Measurements from ENCODE around the gene TMCC2.
"Not testable (repeated sequence)": the region's sequence is repeated elsewhere in the genome, so short reads cannot be mapped to it uniquely, and the experiment has no call there.

The TMCC2 gene

DNA sequence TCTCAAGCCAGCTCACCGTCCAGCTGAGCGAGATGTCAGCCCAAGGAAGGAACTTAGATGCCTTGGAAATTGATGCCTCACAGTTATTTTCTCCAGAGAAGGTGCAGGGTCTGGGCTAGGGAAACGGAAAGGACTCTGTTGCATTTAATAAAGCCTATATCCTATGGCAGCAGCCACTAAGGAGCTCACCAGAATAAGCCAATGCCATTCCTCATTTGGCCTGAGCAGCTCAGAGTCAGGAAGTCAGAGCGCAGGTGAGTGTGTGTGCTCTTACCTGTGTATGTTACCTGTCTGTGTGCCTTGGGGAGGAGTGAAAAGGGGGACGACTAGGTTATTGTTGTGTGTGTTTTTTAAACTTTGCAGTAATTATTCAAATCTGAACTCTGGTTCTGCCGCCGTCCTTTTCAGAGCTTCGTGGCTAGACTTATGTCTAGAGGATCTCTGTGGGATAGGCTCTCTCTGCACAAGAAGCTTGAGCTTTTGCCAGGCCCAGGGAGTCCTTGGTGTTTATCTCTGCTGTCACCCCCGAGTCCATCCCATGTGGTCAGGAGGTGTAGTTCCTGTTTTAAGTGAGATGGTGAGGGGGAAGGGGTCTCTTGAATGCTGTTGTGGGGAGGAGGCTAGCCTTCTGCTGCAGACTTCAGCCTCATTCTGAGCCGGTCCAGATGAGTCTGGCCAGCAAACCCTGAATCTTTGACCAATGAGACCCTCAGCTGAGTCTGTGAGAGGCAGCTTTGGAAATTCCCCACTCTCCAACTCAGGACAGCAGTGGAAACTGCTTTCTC lies 2.4 kb downstream of the TMCC2 start:
- Histone ChIP-seq H3K4me3 (ENCODE audit: low read length) (no peak overlapping the region), H3K4me1 (ENCODE audit: control insufficient read depth, insufficient read depth, low read length) (peaks cover 3% of the 10 kb centered on the region; the same call in 1 of the 2 replicates), H3K27ac (ENCODE audit: low read length) (no peak overlapping the region), H3K36me3 (ENCODE audit: control insufficient read depth, insufficient read depth, low read length) (no peaks in the 10 kb centered on the region), H3K27me3 (ENCODE audit: control insufficient read depth, insufficient read depth, low read length) (no peaks in the 10 kb centered on the region; the same call in 1 of the 2 replicates), H3K9me3 (ENCODE audit: control insufficient read depth, insufficient read depth, low read length) (no peaks in the 10 kb centered on the region)
- WGBS (ENCODE audit: insufficient coverage, insufficient read length) = no CpG with 5 or more reads among the region's 10 CpGs
- no peak for DNase-seq (ENCODE audit: low read depth, low spot score)

DNA sequence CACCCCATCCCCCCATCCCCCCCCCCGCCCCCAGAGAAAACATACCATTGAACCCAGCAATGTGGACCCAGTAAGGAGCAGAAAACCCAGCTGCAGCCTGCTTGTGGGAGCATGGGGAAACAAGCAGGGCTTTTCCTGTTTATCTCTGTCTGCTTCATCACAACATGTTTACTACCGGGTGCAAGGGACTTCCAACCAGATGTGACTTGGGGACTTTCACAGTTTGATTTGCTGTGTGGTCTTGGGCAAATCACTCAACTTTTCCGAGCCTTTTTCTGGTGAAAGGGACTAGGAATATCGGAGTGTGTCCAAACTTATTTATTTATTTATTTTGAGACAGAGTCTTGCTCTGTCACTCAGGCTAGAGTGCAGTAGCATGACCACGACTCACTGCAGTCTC lies 3.2 kb downstream of the TMCC2 start:
- no CpG with 5 or more reads among the region's 5 CpGs for WGBS (ENCODE audit: insufficient coverage, insufficient read length)

DNA sequence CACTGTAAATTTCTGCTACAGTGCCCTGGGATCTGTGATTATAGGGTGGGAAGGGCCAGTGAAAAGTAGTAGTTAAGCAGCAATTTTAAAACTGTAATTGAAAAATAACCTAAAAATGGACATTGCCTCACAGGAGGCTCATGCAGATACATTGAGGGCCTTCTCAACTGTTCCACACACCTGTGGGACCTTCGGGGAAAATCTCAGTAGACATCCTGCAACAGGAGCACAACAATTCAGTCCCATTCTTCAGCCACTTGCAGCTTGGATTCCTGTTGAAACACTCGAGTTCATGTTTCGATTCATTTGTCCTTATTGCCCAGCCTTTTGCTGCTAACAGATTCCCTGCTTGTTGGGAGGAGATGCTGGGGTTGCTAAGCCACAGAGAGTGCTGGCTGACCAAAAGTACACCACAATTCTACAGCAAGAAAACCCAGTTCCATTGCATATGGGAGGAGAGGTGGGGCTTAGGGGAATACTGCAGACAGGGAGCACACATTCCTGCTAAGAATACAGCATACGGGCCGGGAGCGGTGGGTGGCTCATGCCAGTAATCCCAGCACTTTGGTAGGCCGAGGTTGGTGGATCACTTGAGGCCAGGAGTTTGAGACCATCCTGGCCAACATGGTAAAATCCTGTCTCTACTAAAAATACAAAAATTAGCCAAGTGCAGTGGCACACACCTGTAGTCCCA lies 4.5 kb downstream of the TMCC2 start:
- no peaks in the 10 kb centered on the region for H3K4me1 ChIP-seq (ENCODE audit: control insufficient read depth, insufficient read depth, low read length)
- no peaks in the 10 kb centered on the region; the same call in 1 of the 2 replicates for H3K27me3 ChIP-seq (ENCODE audit: control insufficient read depth, insufficient read depth, low read length)
- no peak overlapping the region for H3K27ac ChIP-seq (ENCODE audit: low read length)
- no CpG with 5 or more reads among the region's 7 CpGs for WGBS (ENCODE audit: insufficient coverage, insufficient read length)
- no peaks in the 10 kb centered on the region for H3K9me3 ChIP-seq (ENCODE audit: control insufficient read depth, insufficient read depth, low read length)
- H3K36me3 ChIP-seq (ENCODE audit: control insufficient read depth, insufficient read depth, low read length) = no peaks in the 10 kb centered on the region
- DNase-seq (ENCODE audit: low read depth, low spot score) = no peak
- no peak overlapping the region for H3K4me3 ChIP-seq (ENCODE audit: low read length)

More for the DNA sequence above, 3.2 kb downstream of the TMCC2 start:
- no peaks in the 10 kb centered on the region for H3K9me3 ChIP-seq (ENCODE audit: control insufficient read depth, insufficient read depth, low read length)
- no peak overlapping the region for H3K27ac ChIP-seq (ENCODE audit: low read length)
- DNase-seq (ENCODE audit: low read depth, low spot score) = no peak
- H3K36me3 ChIP-seq (ENCODE audit: control insufficient read depth, insufficient read depth, low read length) = no peaks in the 10 kb centered on the region
- H3K4me3 ChIP-seq (ENCODE audit: low read length) = no peak overlapping the region
- H3K27me3 ChIP-seq (ENCODE audit: control insufficient read depth, insufficient read depth, low read length) = no peaks in the 10 kb centered on the region; the same call in 1 of the 2 replicates
- H3K4me1 ChIP-seq (ENCODE audit: control insufficient read depth, insufficient read depth, low read length) = peaks cover 3% of the 10 kb centered on the region; the same call in 1 of the 2 replicates

DNA sequence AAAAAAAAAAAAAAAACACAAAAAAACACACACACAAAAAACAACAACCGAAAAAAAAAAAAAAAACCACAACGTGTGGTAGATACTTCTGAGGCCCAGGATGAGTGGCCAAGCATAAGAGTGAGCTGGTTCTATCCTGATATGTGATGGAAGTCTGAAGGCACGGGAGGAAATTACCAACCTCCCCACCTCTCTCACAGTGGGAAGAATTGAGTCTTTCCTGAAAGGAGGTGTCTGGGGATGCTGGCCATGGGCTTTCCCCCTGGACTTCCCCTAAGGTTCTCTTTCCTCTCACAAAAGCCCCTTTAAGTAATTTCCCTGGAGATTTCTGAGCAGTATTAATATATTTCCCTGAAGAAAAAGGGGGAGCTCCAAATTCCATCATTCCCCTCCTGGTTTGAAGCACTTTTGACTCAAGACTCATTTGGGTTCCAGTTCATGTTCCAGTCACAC lies 5.2 kb downstream of the TMCC2 start:
- no peak overlapping the region for H3K4me3 ChIP-seq (ENCODE audit: low read length)
- H3K27me3 ChIP-seq (ENCODE audit: control insufficient read depth, insufficient read depth, low read length) = no peaks in the 10 kb centered on the region; the same call in 1 of the 2 replicates
- no CpG with 5 or more reads among the region's 3 CpGs for WGBS (ENCODE audit: insufficient coverage, insufficient read length)
- no peak overlapping the region for H3K27ac ChIP-seq (ENCODE audit: low read length)
- H3K36me3 ChIP-seq (ENCODE audit: control insufficient read depth, insufficient read depth, low read length) = no peaks in the 10 kb centered on the region
- no peaks in the 10 kb centered on the region for H3K9me3 ChIP-seq (ENCODE audit: control insufficient read depth, insufficient read depth, low read length)
- DNase-seq (ENCODE audit: low read depth, low spot score) = no peak
- no peaks in the 10 kb centered on the region for H3K4me1 ChIP-seq (ENCODE audit: control insufficient read depth, insufficient read depth, low read length)

DNA sequence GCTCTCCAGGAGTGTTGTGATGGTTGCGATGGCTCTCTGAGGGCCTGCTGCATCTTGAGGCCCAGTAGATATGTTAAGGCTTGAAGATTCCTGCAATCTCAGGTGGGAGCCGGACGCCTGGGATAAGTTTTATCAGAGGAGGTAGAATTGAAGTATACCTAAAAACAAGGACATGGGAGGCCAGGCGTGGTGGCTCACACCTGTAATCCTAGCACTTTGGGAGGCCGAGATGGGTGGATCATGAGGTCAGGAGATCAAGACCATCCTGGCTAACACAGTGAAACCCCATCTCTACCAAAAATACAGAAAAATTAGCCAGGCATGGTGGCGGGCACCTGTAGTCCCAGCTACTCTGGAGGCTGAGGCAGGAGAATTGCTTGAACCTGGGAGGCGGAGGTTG lies 6.2 kb downstream of the TMCC2 start:
- not testable (repeated sequence) for H3K9me3 ChIP-seq (ENCODE audit: control insufficient read depth, insufficient read depth, low read length); DNase-seq (ENCODE audit: low read depth, low spot score); H3K36me3 ChIP-seq (ENCODE audit: control insufficient read depth, insufficient read depth, low read length); H3K27me3 ChIP-seq (ENCODE audit: control insufficient read depth, insufficient read depth, low read length); H3K4me1 ChIP-seq (ENCODE audit: control insufficient read depth, insufficient read depth, low read length); H3K27ac ChIP-seq (ENCODE audit: low read length); H3K4me3 ChIP-seq (ENCODE audit: low read length)
- no CpG with 5 or more reads among the region's 7 CpGs for WGBS (ENCODE audit: insufficient coverage, insufficient read length)

DNA sequence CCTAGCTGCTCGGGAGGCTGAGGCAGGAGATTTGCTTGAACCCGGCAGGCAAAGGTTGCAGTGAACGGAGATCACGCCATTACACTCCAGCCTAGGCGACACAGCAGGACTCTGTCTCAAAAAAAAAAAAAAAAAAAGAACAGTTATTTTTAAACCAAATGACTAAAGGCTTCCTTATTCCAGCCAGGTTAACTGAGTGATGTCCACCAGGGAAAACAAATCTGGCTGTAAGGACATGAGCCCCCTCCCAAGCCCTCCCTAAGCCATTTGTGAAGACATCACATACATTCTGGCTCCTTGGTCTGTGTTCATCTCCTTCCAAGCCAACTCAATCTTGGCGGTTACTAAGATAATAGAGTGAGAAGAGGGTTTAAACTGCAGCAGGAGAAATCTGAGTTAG lies 8.2 kb downstream of the TMCC2 start:
- Histone ChIP-seq H3K27ac (ENCODE audit: low read length) (no peak overlapping the region), H3K4me3 (ENCODE audit: low read length) (no peak overlapping the region), H3K27me3 (ENCODE audit: control insufficient read depth, insufficient read depth, low read length) (no peaks in the 10 kb centered on the region), H3K9me3 (ENCODE audit: control insufficient read depth, insufficient read depth, low read length) (no peaks in the 10 kb centered on the region), H3K36me3 (ENCODE audit: control insufficient read depth, insufficient read depth, low read length) (no peaks in the 10 kb centered on the region), H3K4me1 (ENCODE audit: control insufficient read depth, insufficient read depth, low read length) (no peaks in the 10 kb centered on the region)
- WGBS (ENCODE audit: insufficient coverage, insufficient read length) = no CpG with 5 or more reads among the region's 6 CpGs
- DNase-seq (ENCODE audit: low read depth, low spot score) = no peak

DNA sequence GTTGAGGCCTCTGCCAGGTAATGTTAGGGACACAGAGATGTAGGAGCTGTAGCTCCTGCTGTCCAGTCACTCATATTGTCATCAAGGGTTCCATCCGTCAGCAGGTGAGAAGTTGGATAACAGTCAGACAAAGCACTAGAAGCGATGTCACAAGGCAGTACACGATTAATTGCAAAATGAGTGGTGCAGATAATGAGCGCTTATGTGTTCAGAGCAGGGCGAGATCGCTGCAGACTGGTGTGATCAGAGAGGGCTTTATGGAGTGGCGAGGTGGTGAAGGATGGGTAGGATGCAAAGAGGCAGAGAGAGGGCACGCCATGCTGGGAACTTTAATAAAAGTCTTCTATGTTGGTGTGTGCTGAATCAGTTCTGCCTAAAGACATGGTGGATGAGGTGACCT lies 8.8 kb downstream of the TMCC2 start:
- no peak for DNase-seq (ENCODE audit: low read depth, low spot score)
- Histone ChIP-seq H3K36me3 (ENCODE audit: control insufficient read depth, insufficient read depth, low read length) (no peaks in the 10 kb centered on the region), H3K4me1 (ENCODE audit: control insufficient read depth, insufficient read depth, low read length) (no peaks in the 10 kb centered on the region), H3K27me3 (ENCODE audit: control insufficient read depth, insufficient read depth, low read length) (no peaks in the 10 kb centered on the region), H3K9me3 (ENCODE audit: control insufficient read depth, insufficient read depth, low read length) (no peaks in the 10 kb centered on the region), H3K27ac (ENCODE audit: low read length) (no peak overlapping the region), H3K4me3 (ENCODE audit: low read length) (no peak overlapping the region)
- WGBS (ENCODE audit: insufficient coverage, insufficient read length) = no CpG with 5 or more reads among the region's 8 CpGs

DNA sequence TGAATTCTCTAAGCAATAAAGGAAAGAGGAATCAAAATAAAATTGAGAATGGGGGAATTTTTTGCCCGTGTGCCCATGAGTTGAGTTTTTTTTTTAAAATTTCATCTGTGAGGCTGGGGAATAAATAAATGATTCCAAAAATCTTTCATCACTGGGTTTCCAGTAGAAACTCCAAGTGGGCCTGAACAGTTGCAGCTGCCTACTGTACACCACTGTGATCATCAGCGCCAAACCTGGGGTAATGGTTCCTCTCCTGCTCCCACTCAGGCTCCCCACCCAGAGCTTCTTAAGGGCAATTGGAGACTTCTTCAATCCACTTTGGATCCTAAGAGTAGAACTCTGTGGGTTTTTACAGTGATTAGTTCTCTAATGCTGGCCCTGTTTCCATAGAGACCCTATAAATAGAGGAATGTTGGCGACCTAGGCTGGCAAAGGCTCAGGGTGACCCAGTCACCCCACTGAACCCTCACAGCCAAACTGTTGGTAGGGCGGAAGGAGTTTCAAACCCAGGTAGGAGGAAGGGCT lies 9.3 kb downstream of the TMCC2 start:
- no CpG with 5 or more reads among the region's 4 CpGs for WGBS (ENCODE audit: insufficient coverage, insufficient read length)
- Histone ChIP-seq H3K27ac (ENCODE audit: low read length) (no peak overlapping the region), H3K27me3 (ENCODE audit: control insufficient read depth, insufficient read depth, low read length) (no peaks in the 10 kb centered on the region), H3K9me3 (ENCODE audit: control insufficient read depth, insufficient read depth, low read length) (no peaks in the 10 kb centered on the region), H3K36me3 (ENCODE audit: control insufficient read depth, insufficient read depth, low read length) (0 out of 2 replicates have a peak, but pooled peaks cover 3% of the 10 kb centered on the region), H3K4me3 (ENCODE audit: low read length) (no peak overlapping the region), H3K4me1 (ENCODE audit: control insufficient read depth, insufficient read depth, low read length) (no peaks in the 10 kb centered on the region)
- no peak for DNase-seq (ENCODE audit: low read depth, low spot score)

DNA sequence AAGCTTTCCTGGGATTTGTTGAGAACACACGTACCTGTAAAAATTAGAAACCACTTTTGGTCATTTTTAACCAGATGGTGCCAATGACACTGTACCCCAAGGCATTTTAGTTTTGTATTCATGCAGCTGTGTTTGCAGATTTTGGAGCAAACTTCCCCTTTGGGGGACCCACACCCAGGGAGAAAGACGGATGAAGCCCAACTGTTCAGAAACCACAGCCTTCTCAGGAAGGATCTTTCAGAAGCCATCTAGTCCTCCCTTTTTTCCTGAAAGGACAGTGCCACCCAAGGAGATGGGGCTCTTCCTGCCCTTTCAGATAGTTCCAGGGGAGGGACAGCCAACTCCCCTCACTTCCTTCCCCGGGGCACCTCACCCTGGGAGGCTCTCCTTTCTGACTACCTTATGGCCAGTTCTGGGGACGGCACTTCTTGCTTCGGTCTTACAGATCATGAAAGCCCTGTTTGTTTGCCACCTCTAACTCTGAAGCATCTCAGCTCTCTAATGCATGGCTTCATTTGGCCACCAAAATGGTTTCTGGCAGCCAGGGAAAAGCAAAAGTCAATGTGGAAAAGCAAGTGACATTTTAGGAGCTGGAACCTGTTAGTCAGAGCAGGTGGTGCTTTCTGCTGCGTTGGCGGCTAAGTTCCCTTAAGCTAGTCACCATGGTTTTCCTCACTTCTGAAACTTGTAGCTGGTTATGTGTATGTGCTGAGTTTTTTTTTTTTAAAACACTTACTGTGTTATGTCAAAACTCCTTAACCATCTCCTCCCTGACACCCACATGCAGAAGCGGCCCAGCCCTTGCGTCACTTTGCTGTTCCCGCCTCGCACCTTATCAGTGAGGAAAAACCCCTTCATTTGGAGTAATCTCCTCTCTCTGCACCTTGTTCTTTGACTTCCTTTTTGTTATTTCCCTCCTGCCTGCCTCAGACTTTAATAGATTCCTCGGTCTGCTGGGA lies 10.1 kb downstream of the TMCC2 start:
- Histone ChIP-seq H3K4me3 (ENCODE audit: low read length) (no peak overlapping the region), H3K36me3 (ENCODE audit: control insufficient read depth, insufficient read depth, low read length) (0 out of 2 replicates have a peak, but pooled peaks cover 3% of the 10 kb centered on the region), H3K27ac (ENCODE audit: low read length) (no peak overlapping the region), H3K9me3 (ENCODE audit: control insufficient read depth, insufficient read depth, low read length) (no peaks in the 10 kb centered on the region), H3K4me1 (ENCODE audit: control insufficient read depth, insufficient read depth, low read length) (no peaks in the 10 kb centered on the region), H3K27me3 (ENCODE audit: control insufficient read depth, insufficient read depth, low read length) (no peaks in the 10 kb centered on the region)
- no peak for DNase-seq (ENCODE audit: low read depth, low spot score)
- WGBS (ENCODE audit: insufficient coverage, insufficient read length) = no CpG with 5 or more reads among the region's 12 CpGs

DNA sequence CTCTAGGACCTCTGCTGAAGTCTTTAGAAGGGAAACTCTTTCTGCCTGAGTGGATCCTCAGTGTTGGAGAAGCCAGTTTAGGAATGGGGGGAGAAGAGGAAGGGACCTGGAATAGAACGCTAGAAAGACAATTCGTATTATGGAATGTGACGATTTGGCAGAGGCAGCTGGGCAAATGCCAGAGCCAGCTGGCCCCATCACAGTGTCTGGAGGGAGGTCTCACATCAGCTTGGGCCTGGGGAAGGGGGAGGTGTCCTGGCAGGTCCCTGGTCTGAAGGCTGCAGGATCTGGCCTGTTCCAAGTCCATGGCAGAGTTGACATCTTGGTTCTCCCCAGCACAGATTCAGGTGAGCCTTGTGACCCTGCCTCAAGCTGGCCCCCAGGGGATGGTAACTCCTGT lies 11.3 kb downstream of the TMCC2 start:
- Histone ChIP-seq H3K27ac (ENCODE audit: low read length) (no peak overlapping the region), H3K4me1 (ENCODE audit: control insufficient read depth, insufficient read depth, low read length) (no peaks in the 10 kb centered on the region), H3K27me3 (ENCODE audit: control insufficient read depth, insufficient read depth, low read length) (no peaks in the 10 kb centered on the region), H3K36me3 (ENCODE audit: control insufficient read depth, insufficient read depth, low read length) (0 out of 2 replicates have a peak, but pooled peaks cover 3% of the 10 kb centered on the region), H3K9me3 (ENCODE audit: control insufficient read depth, insufficient read depth, low read length) (no peaks in the 10 kb centered on the region), H3K4me3 (ENCODE audit: low read length) (no peak overlapping the region)
- WGBS (ENCODE audit: insufficient coverage, insufficient read length) = no CpG with 5 or more reads among the region's 3 CpGs
- DNase-seq (ENCODE audit: low read depth, low spot score) = no peak
